Type B pancreatic cell (in vitro differentiated cells): ENCODE results near the gene PSMD12. TPM values are rescaled to one million over a fixed set of nuclear protein-coding genes. Genes with fewer than 3 reads are reported as not detected.

Experiments used
- DNase-seq: peaks from one replicate; pipeline ENCODE4 v3.0.0; 2021; ENCODE audit warnings: mixed read lengths; ENCODE audit not compliant: unreplicated experiment; ENCODE audit errors: extremely low spot score
- H3K27ac Mint-ChIP-seq: 2 replicates; pipeline ENCODE4 v1.8.0; 2021; ENCODE audit warnings: mild to moderate bottlenecking, mixed read lengths
- H3K27me3 Mint-ChIP-seq: 2 replicates; pipeline ENCODE4 v1.8.0; 2021; ENCODE audit warnings: mixed read lengths
- H3K36me3 Mint-ChIP-seq: 2 replicates; pipeline ENCODE4 v1.8.0; 2021; ENCODE audit warnings: mixed read lengths
- H3K4me1 Mint-ChIP-seq: one replicate; pipeline ENCODE4 v1.8.0; 2021; ENCODE audit warnings: mixed read lengths; ENCODE audit not compliant: unreplicated experiment
- H3K4me3 Mint-ChIP-seq: 2 replicates; pipeline ENCODE4 v1.8.0; 2021; ENCODE audit warnings: mild to moderate bottlenecking, mixed read lengths
- H3K9me3 Mint-ChIP-seq: 2 replicates; pipeline ENCODE4 v1.8.0; 2021; ENCODE audit warnings: mixed read lengths
- total RNA-seq: library from RNA; stranded (reverse); gene quantifications from 2 replicates; pipeline ENCODE4 v1.2.1, GENCODE V29; 2021; ENCODE audit warnings: low replicate concordance
- TF ChIP-seq, protein P1 (sequence below): fragments of 200-600 bp; sonication (generic); conservative IDR thresholded peaks from 2 replicates; pipeline ENCODE4 v1.5.0; 2021; ENCODE audit warnings: antibody characterized with exemption, mild to moderate bottlenecking

The PSMD12 gene
- total RNA-seq, 1 donor from 2014 or later, result 43.2 TPM

DNA sequence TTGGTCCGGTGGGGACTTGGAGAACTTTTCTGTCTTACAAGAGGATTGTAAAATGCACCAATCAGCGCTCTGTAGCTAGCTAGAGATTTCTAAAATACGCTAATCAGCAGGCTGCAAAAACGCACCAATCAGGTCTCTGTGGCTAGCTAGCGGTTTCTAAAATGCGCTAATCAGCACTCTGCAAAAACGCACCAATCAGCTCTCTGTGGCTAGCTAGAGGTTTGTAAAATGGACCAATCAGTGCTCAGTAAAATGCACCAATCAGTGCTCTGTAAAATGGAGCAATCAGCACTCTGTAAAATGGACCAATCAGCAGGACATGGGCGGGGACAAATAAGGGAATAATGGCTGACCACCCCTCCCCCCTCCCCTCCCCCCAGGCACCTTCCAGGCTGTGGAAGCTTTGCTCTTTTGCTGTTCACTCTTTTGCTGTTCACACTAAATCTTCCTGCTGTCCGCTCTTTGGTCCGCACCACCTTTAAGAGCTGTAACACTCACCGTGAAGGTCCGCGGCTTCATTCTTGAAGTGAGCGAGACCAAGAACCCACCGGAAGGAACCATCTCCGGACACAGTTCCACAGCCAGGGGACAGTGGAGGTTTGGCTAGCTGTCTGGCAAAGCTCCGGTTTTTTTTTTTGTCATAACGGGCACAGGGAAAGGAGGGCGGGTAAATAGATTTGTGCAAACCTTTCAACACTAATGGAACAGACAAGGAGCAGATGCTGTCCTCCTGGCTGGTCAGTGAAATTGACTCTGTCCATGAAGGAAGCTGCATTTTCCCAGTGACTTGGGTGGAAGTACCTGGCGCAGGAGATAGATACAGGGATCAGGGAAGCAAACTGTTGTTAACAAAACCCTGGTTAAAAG, 19.0 kb upstream of the PSMD12 start:
- Mint-ChIP-seq H3K9me3 (no peaks in the 10 kb centered on the region), H3K4me1 (peaks cover 11% of the 10 kb centered on the region), H3K4me3 (no peak overlapping the region), H3K27me3 (no peaks in the 10 kb centered on the region), H3K36me3 (peaks cover 4% of the 10 kb centered on the region), H3K27ac (no peak overlapping the region)
- DNase-seq, result no peak
- TF ChIP-seq, protein P1, sequence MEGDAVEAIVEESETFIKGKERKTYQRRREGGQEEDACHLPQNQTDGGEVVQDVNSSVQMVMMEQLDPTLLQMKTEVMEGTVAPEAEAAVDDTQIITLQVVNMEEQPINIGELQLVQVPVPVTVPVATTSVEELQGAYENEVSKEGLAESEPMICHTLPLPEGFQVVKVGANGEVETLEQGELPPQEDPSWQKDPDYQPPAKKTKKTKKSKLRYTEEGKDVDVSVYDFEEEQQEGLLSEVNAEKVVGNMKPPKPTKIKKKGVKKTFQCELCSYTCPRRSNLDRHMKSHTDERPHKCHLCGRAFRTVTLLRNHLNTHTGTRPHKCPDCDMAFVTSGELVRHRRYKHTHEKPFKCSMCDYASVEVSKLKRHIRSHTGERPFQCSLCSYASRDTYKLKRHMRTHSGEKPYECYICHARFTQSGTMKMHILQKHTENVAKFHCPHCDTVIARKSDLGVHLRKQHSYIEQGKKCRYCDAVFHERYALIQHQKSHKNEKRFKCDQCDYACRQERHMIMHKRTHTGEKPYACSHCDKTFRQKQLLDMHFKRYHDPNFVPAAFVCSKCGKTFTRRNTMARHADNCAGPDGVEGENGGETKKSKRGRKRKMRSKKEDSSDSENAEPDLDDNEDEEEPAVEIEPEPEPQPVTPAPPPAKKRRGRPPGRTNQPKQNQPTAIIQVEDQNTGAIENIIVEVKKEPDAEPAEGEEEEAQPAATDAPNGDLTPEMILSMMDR, result no peak

DNA sequence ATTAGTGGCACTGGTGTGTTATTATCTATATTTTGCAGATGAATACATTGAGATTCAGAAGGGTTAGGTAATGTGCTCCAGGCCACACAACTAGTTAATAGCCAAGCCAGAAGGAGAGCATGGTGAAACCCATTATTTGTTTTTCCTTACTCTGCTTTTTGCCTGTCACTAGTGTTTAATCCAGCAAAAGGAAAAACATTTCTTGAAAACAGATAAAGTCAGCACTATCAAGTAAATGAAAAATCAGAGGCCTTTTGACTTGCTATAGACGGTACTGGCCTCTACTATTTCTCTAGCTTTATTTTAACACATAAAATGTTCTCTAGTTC, 15.5 kb upstream of the PSMD12 start:
- peak overlapping the region; percentile 51 for H3K27ac Mint-ChIP-seq
- DNase-seq, result no peak
- peaks cover 12% of the 10 kb centered on the region for H3K36me3 Mint-ChIP-seq
- no peaks in the 10 kb centered on the region for H3K9me3 Mint-ChIP-seq
- TF ChIP-seq, protein P1, result no peak
- no peaks in the 10 kb centered on the region for H3K27me3 Mint-ChIP-seq
- H3K4me3 Mint-ChIP-seq, result peak overlapping the region; percentile 41
- peaks cover 13% of the 10 kb centered on the region for H3K4me1 Mint-ChIP-seq

DNA sequence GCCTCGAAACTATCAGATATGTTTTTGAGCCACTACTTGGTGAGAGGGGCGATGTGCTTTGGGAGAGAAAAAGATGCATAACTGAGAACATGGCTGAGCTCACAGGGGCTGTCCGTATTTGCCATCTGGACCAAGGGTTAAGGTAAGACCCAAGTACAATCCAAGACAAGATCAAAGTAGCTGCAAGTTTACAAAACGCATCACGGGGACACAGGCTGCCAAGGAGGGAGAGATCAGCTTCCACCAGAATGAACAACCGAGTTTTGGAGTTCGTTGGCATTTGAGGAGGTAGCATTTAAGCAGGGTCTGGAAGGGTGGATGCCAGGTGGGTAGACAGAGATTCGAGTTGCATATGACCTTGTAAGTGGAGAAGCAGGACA, 12.9 kb upstream of the PSMD12 start:
- Mint-ChIP-seq H3K4me3 (peak overlapping the region; percentile 93), H3K9me3 (no peaks in the 10 kb centered on the region), H3K27ac (peak overlapping the region; percentile 88), H3K36me3 (peaks cover 12% of the 10 kb centered on the region), H3K4me1 (peaks cover 28% of the 10 kb centered on the region), H3K27me3 (peaks cover 5% of the 10 kb centered on the region)
- TF ChIP-seq, protein P1, result no peak
- no peak for DNase-seq

DNA sequence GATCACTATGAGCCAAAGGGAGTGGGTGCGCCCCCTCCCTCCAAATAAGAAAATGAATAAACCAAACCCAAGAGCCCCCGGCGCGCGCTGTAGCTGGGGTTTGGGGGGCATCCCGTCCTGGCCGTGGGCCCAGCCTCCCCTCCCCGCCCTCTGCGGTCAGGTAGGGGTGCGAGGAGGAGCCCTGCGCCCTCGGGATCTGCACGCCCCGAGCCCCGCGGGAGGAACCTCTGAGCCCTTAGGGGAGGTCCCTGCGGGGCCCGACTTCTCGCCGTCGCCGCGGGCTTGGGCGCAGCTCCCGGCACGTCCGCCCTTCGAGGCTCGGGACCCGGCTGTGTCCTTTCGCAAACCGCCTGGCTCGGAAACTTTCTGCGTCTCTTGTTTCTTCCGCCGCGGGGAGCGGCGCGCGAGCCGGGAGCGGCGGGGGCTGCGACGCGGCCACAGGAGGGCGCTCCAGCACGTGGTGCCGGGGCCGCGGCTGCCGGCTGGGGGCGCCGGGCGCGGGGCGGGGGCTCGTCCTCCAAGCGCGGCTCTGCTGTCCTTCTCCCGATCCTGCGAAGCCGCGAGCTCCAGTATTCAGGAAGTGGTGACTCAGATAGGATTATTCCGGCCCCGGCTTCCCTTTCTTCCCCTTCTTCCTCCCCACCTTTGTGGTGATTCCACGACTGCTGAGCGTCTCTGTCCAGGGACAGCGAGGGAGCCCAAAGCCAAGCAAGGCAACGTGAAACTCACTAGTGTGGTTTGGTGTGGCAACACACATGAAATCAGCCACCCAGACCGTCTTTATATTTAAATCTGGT, 12.3 kb upstream of the PSMD12 start:
- Mint-ChIP-seq H3K4me3 (peak overlapping the region; percentile 93), H3K27ac (peak overlapping the region; percentile 88)
- TF ChIP-seq, protein P1, result peak; percentile 82

DNA sequence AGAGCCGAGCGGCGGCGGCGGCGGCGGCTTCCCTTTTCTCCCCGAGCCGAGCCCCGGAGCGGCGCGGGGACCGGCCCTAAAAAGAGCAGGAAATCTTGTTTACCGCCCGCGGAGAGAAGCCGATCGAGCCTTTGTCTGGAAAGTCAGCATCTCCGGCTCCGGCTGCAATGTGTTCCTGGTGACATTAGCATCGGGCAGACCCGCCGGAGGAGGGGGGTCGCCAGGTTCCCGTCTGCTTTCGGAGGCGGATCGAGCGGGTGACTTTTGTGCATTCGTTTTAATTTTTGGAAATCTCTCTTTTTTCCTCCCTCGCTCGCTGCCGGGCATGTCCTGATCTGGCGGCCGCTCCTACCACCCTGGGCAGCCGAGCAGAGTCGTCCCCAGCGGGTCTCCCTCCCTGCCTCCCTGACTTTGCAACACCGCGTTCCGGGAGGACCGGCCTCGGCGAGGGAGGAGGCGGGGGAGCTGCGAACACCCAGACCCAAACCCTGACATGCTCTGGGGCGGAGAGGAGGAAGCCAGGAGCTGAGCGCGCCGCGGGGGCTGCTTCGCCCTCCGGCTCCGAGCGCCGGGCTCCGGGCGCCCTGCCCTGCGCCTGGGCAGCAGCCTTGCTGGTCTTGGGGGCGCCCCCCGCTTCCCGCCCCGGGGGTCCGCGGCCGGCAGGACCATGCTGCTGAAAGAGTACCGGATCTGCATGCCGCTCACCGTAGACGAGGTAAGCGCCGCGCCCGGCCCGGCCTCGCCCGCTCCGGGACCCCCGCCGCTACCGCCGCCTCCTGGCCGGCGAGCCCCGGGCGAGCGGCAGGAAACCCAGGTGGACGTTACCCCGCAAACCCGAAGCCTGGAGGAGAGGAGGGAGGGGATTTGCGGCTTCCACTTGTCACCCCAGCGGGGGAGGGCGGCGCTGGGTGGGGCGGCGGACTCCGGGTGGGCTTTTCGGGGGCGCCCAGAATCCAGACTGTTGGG, 11.4 kb upstream of the PSMD12 start:
- peak overlapping the region; percentile 89 for H3K4me3 Mint-ChIP-seq
- H3K27me3 Mint-ChIP-seq, result peaks cover 5% of the 10 kb centered on the region
- TF ChIP-seq, protein P1, result no peak
- H3K9me3 Mint-ChIP-seq, result no peaks in the 10 kb centered on the region
- peaks cover 28% of the 10 kb centered on the region for H3K4me1 Mint-ChIP-seq
- H3K36me3 Mint-ChIP-seq, result peaks cover 12% of the 10 kb centered on the region
- H3K27ac Mint-ChIP-seq, result peak overlapping the region; percentile 64
- peak; percentile 76 for DNase-seq

More for the DNA sequence above, 12.3 kb upstream of the PSMD12 start:
- DNase-seq, result peak; percentile 84
- no peaks in the 10 kb centered on the region for H3K9me3 Mint-ChIP-seq
- peaks cover 28% of the 10 kb centered on the region for H3K4me1 Mint-ChIP-seq
- peaks cover 12% of the 10 kb centered on the region for H3K36me3 Mint-ChIP-seq
- peaks cover 5% of the 10 kb centered on the region for H3K27me3 Mint-ChIP-seq
